GM13977 (cell line): ENCODE results near the gene ATP2A3.

Experiments used
- DNase-seq: peaks from one replicate; pipeline ENCODE4 v3.0.0; 2012; ENCODE audit warnings: low spot score
- CTCF ChIP-seq: IDR thresholded peaks from 2 replicates; pipeline ENCODE4 v1.5.1; 2012; ENCODE audit warnings: mild to moderate bottlenecking, control low read depth; ENCODE audit not compliant: insufficient read depth; ENCODE audit errors: extremely low read depth, missing control alignments
- in situ Hi-C: fragments of 300-500 bp; cut with MboI; formaldehyde crosslinking; loops from one replicate; pipeline ENCODE4 v1.12.0; 2022; ENCODE audit warnings: low sequenced_read_pairs, low pct_unique_long_range_greater_than_20kb, mixed read lengths, inconsistent platforms; ENCODE audit not compliant: unreplicated experiment

Gene ATP2A3

GRCh38 chr17:3921006-3921405 is 43.2 kb downstream of the ATP2A3 start:
- in situ Hi-C loops, result no loop called here
- no peak for DNase-seq

GRCh38 chr17:3919123-3919624 is 45.1 kb downstream of the ATP2A3 start:
- in situ Hi-C loops, result loop anchor here (10.0 kb wide), 1 partner anchor 76 kb away; no protein-coding TSS in a partner anchor
- no peak for DNase-seq
- TF ChIP-seq CTCF, result no peak

More at GRCh38 chr17:3921006-3921405, 43.2 kb downstream of the ATP2A3 start:
- TF ChIP-seq CTCF, result no peak

- in situ Hi-C loops, result loop anchor here (10.0 kb wide), 1 partner anchor 76 kb away; no protein-coding TSS in a partner anchor
- no peak for TF ChIP-seq CTCF
- DNase-seq, result no peak
Measured at GRCh38 chr17:3918372-3919122, 45.7 kb downstream of the ATP2A3 start.

DNA sequence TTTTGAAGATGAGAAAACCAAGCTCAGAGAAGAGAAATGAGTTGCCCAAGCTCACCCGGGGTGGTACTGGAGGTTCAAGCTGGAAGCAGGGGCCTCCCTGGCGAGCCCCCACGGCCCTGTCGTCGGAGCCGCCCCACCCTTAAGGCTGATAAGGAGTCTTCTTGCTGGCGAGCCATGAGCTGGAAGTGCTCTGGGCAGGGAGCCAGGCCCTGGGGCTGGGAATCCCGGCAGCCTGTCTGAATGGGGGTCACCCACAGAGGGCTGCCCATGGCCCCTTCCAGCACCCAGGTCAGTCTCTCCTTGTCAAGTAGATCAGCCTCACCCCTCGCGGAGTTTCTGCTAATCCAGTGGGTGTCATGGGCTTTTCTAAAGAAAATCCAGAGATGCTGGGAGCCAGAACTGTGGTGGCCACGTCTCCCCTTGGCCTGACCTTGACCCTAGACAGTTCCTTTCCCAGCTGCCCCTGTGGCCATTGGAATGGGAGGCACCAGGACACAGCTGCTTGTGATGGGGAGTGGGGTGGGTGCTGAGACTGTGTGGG is 46.8 kb downstream of the ATP2A3 start:
- in situ Hi-C loops, result loop anchor here (10.0 kb wide), 1 partner anchor 77 kb away; no protein-coding TSS in a partner anchor
- DNase-seq, result no peak
- TF ChIP-seq CTCF, result no peak

- DNase-seq, result no peak
- in situ Hi-C loops, result loop anchor here (10.0 kb wide), 1 partner anchor 78 kb away; no protein-coding TSS in a partner anchor
Measured at GRCh38 chr17:3916825-3917224, 47.4 kb downstream of the ATP2A3 start.

More at GRCh38 chr17:3916825-3917224, 47.4 kb downstream of the ATP2A3 start:
- TF ChIP-seq CTCF, result no peak
